ENCODE measurements around the gene SLC22A1. TPM values are rescaled to one million over a fixed set of nuclear protein-coding genes. Genes with fewer than 3 reads are reported as not detected.

SLC22A1 gene
- total and polyA plus RNA-seq, 2 of the 4 experiments (the other 2 are of a cell fraction), result 0.10 TPM; not detected in 1

DNA sequence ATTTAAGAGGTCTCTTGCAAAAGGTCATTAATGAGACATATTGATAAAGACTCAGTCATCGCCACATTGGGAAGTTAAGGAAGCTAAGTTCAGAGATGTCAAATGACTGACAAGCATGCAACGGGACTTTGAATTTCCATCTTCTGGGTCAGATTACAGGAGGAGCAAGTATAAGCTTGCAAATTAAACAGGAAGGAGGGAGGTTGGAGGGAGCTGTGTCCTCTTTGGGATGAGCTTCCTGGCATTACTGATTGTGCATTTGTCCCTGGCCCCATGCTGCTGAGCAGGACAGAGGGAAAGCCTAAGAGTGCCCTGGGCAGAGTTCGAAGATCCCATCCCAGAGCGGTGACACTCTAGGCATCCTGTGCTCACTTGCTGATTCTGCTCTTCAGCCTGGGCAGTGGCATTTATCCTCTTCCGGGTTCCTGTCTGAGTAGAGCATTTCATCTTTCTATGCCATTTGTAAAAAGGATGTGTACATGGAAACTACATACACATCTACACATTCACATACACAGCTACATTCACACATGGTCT lies 40.5 kb downstream of the SLC22A1 start:
- ChIA-PET CTCF (interaction anchor here (0.7 to 1.6 kb wide), 2 partner anchors 23 to 293 kb away, joined by 3 to 5 read pairs; no protein-coding TSS in a partner anchor), POLR2A (ENCODE audit: unreplicated experiment) (no interaction called here)
- intact Hi-C loops (cut with micrococcal nuclease) (no loop called here), dilution Hi-C loops (cut with HindIII; ENCODE audit: low sequenced_read_pairs, unreplicated experiment) (no loop called here), in situ Hi-C loops (cut with MboI; ENCODE audit: low sequenced_read_pairs) (no loop called here)
- H3K4ac ChIP-seq (ENCODE audit: low read depth, low read length), result no peak overlapping the region
- no peak overlapping the region for H3K14ac ChIP-seq (replicated peaks; ENCODE audit: low read depth, low read length)
- H3K9ac ChIP-seq (ENCODE audit: low read depth, low read length), result no peak overlapping the region
- no TSS peak for BruUV-seq (replicated peaks)
- WGBS, 2 experiments (ENCODE audit: extremely low coverage in 2 of 2, insufficient read length in 1 of 2), result 44% methylated on average over 2 of the region's 5 CpGs; no CpG with 5 or more reads in 1 of the 2 experiments
- no peak overlapping the region for H3K4me2 ChIP-seq (ENCODE audit: low read depth, low read length)
- no peaks in the 10 kb centered on the region; the same call in 1 of the 2 replicates for H3K4me1 ChIP-seq (ENCODE audit: control insufficient read depth, insufficient read depth, low read length)
- H2AFZ ChIP-seq (replicated peaks; ENCODE audit: low read length, poor library complexity), result no peak overlapping the region
- ATAC-seq (ENCODE audit: low read depth), result no peak
- H3K23ac ChIP-seq (ENCODE audit: low read depth, low read length), result no peak overlapping the region
- H3K27ac ChIP-seq (ENCODE audit: insufficient read depth, low read length), result no peak overlapping the region
- H2AK9ac ChIP-seq (replicated peaks; ENCODE audit: low read depth, low read length, poor library complexity), result no peak overlapping the region
- no peaks in the 10 kb centered on the region for H3K9me1 ChIP-seq (ENCODE audit: insufficient read depth, low read length)
- H3K18ac ChIP-seq (ENCODE audit: low read depth, low read length), result no peak overlapping the region
- no peaks in the 10 kb centered on the region for H3K36me3 ChIP-seq (ENCODE audit: control insufficient read depth, insufficient read depth, low read length)
- H3K79me1 ChIP-seq (ENCODE audit: low read depth in 1 of 2, low read length in 2 of 2), result no peaks in the 10 kb centered on the region
- H2BK20ac ChIP-seq (ENCODE audit: low read depth, low read length), result no peak overlapping the region
- TF ChIP-seq RAD21 (IDR thresholded peaks at IDR 0.05; ENCODE audit: low read length) (no peak), RFX5 (IDR thresholded peaks at IDR 0.05; ENCODE audit: low read depth, low read length) (no peak), CEBPB (IDR thresholded peaks at IDR 0.05; ENCODE audit: low read depth, low read length) (no peak), MAFK (IDR thresholded peaks at IDR 0.05; ENCODE audit: low read depth, low read length) (no peak), MXI1 (IDR thresholded peaks at IDR 0.05; ENCODE audit: borderline replicate concordance, low read depth, low read length) (no peak), BHLHE40 (IDR thresholded peaks at IDR 0.05; ENCODE audit: low read depth, low read length) (no peak)
- TF ChIP-seq, protein P1, sequence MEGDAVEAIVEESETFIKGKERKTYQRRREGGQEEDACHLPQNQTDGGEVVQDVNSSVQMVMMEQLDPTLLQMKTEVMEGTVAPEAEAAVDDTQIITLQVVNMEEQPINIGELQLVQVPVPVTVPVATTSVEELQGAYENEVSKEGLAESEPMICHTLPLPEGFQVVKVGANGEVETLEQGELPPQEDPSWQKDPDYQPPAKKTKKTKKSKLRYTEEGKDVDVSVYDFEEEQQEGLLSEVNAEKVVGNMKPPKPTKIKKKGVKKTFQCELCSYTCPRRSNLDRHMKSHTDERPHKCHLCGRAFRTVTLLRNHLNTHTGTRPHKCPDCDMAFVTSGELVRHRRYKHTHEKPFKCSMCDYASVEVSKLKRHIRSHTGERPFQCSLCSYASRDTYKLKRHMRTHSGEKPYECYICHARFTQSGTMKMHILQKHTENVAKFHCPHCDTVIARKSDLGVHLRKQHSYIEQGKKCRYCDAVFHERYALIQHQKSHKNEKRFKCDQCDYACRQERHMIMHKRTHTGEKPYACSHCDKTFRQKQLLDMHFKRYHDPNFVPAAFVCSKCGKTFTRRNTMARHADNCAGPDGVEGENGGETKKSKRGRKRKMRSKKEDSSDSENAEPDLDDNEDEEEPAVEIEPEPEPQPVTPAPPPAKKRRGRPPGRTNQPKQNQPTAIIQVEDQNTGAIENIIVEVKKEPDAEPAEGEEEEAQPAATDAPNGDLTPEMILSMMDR (conservative IDR thresholded peaks at IDR 0.05; ENCODE audit: low read depth, low read length), result no peak
- DNase-seq, result no peak
- no peak overlapping the region for H3K56ac ChIP-seq (ENCODE audit: extremely low read depth, insufficient read depth, low read length)
- no peak overlapping the region for H3K4me3 ChIP-seq (ENCODE audit: insufficient read depth, low read depth, low read length)
- H4K20me1 ChIP-seq (ENCODE audit: insufficient read depth, low read length), result no peaks in the 10 kb centered on the region
- no peak overlapping the region for H4K8ac ChIP-seq (ENCODE audit: low read depth in 2 of 2, low read length in 2 of 2)
- H2BK120ac ChIP-seq (ENCODE audit: low read depth, low read length), result no peak overlapping the region
- no peak overlapping the region for H4K91ac ChIP-seq (ENCODE audit: insufficient read depth, low read depth, low read length)
- H2BK5ac ChIP-seq (ENCODE audit: low read depth, low read length, poor library complexity, severe bottlenecking), result no peak overlapping the region
- no peak overlapping the region for H4K5ac ChIP-seq (ENCODE audit: low read depth, low read length)
- no peak overlapping the region for H2AK5ac ChIP-seq (ENCODE audit: low read depth, low read length)
- no peak overlapping the region for H2BK15ac ChIP-seq (ENCODE audit: low read depth, low read length)
- no peaks in the 10 kb centered on the region for H3K27me3 ChIP-seq (ENCODE audit: control insufficient read depth, insufficient read depth, low read length)
- H3K9me3 ChIP-seq (ENCODE audit: control insufficient read depth, insufficient read depth, low read length), result no peaks in the 10 kb centered on the region
